NB4 (cell line): ENCODE measurements around the gene COL1A1.

Source experiments
- DNase-seq: peaks from one replicate; pipeline ENCODE4 v3.0.0; 2010; ENCODE audit warnings: low read depth
- H3K4me3 ChIP-seq: one replicate; pipeline ENCODE4 v1.5.1; 2011; ENCODE audit warnings: mild to moderate bottlenecking, low read depth, low read length, moderate library complexity
- MYC ChIP-seq: IDR thresholded peaks from 2 replicates; pipeline ENCODE4 v1.6.1; 2011; ENCODE audit warnings: low read depth, low read length
- POLR2A ChIP-seq: IDR thresholded peaks from 2 replicates; pipeline ENCODE4 v1.6.1; 2011; ENCODE audit warnings: mild to moderate bottlenecking; ENCODE audit not compliant: insufficient read length; ENCODE audit errors: extremely low read depth
- TF ChIP-seq, protein P1 (sequence below): IDR thresholded peaks from 2 replicates; pipeline ENCODE4 v1.6.1; 2011; ENCODE audit warnings: low read depth, low read length
- TF ChIP-seq, protein P2 (sequence below): IDR thresholded peaks from one replicate; pipeline ENCODE4 v1.5.1; 2012; ENCODE audit warnings: low read depth, low read length

COL1A1 gene

DNA sequence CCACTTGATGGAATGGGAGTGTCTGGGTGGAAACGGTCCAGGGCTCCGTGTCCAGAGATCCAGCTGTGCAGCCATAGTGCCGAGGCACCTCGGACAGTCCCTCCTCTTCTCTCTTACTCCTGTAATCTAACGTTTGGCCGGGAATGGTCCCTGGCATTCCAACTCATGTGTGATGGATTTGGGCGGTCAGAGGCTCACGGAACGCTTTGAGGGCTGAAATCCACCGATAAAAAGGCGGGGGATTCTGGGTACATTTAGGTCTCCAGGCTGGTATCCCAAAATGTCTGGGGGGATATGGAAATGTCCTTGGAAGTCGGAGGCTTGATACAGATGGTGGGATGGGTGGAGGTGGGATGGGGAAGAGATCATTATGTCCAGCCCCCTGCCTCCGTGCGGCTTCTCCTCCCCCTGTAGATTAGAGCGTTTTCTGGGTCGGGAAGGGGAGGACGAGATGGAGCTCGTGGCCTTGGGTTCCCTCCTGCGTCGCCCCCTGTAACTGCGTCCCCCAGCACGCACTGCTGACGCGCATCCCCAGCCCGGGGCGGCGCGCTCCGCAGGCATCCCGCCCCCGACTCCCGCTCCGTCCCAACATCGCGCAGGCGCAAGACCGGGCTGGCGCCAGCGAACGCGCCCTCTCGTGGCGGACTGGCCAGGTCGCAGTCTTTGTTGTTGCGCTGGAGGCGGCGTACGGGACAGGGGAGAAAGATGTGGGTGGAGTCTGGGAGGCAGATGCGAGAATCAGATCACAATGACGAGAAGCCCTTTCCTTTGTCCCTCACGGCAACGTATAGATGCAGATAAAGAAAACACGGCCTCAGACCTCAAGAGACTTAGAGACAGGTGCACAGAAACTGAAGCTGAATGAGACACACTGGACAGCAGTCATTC lies 40.2 kb downstream of the COL1A1 start:
- no peak for TF ChIP-seq MYC
- no peak for TF ChIP-seq POLR2A
- TF ChIP-seq, protein P1, sequence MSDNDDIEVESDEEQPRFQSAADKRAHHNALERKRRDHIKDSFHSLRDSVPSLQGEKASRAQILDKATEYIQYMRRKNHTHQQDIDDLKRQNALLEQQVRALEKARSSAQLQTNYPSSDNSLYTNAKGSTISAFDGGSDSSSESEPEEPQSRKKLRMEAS, result peak; percentile 56; the same call in 1 of the 2 replicates
- TF ChIP-seq, protein P2, sequence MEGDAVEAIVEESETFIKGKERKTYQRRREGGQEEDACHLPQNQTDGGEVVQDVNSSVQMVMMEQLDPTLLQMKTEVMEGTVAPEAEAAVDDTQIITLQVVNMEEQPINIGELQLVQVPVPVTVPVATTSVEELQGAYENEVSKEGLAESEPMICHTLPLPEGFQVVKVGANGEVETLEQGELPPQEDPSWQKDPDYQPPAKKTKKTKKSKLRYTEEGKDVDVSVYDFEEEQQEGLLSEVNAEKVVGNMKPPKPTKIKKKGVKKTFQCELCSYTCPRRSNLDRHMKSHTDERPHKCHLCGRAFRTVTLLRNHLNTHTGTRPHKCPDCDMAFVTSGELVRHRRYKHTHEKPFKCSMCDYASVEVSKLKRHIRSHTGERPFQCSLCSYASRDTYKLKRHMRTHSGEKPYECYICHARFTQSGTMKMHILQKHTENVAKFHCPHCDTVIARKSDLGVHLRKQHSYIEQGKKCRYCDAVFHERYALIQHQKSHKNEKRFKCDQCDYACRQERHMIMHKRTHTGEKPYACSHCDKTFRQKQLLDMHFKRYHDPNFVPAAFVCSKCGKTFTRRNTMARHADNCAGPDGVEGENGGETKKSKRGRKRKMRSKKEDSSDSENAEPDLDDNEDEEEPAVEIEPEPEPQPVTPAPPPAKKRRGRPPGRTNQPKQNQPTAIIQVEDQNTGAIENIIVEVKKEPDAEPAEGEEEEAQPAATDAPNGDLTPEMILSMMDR, result peak; percentile 54
- peak; percentile 89 for DNase-seq
- no peak overlapping the region for H3K4me3 ChIP-seq

DNA sequence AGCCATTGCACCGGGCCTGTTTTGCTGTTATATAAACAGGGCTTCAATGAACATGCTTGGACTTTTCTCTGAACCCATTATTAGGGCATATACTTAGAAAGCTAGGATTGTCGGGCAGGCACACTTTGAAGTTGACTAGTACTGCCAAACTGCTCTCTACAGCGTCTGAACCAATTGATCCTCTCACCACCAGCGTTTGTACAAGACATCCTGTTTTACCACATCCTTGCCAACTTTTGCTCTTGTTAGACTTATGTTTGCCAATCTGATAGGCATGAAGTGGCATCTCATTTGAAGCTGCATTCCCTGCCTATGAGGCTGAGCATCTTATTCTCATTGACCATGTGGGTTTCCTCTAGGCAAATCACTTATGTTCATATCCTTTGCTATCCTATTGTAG lies 43.5 kb downstream of the COL1A1 start:
- DNase-seq, result no peak
- no peak for TF ChIP-seq MYC
- TF ChIP-seq, protein P1, result no peak
- no peak for TF ChIP-seq POLR2A
- TF ChIP-seq, protein P2, result no peak
- no peak overlapping the region for H3K4me3 ChIP-seq

DNA sequence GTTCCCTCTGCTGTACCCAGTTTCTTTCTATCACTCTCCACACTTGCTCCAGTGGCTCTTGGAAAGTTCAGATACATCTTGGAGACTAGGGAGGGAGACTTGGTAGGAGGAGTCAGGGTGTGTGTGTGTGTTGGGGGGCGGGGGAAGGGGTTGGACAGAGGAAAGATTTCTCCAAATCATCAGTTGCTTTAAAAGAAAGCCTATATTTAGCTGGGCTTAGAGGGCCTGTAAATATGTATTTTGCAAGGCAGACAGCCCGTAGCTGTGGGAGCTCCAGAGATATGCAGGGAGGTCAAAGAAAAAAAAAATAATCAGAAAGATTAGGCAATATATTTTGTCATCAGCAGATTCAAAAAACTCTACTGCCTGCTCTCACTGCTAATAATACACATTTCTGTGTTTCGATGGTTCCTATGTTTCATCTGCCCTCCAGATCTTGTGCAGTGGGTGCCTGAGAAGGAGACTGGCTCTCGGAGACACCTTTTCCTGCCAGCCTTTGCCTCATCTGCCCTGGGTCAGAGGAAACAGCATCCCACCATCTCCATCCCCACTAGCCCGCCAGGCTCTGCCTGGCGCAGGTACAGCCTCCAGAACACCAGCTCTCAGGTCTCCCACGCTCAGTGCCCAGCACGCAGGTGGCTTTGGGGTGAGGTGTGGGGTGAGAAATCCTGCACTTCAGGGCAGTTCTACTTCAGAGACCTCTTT lies 46.2 kb downstream of the COL1A1 start:
- peak; percentile 42 for DNase-seq
- H3K4me3 ChIP-seq, result no peak overlapping the region
- TF ChIP-seq, protein P1, result no peak
- TF ChIP-seq POLR2A (no peak), MYC (no peak)
- TF ChIP-seq, protein P2, result no peak

DNA sequence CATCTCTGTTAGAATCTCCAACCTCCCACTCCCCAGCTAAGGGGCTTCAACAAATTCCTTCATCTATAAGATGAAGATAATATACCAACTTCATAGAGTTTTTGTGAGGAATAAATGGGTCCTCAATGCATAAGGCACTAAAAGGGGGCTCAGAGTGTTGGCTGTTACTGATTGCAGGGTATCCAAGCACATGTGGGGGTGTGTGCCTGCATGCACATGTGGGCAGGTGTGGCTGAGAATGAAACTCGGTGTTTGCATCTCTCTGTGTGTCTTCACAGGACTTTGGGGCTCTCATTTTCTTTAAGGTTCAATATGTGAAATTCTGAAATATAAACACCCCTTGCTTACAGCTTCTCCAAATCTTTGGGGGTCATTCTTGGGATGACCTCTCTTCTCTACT lies 46.8 kb downstream of the COL1A1 start:
- no peak for TF ChIP-seq MYC
- TF ChIP-seq, protein P2, result no peak
- TF ChIP-seq, protein P1, result no peak
- TF ChIP-seq POLR2A, result no peak
- DNase-seq, result no peak
- no peak overlapping the region for H3K4me3 ChIP-seq

DNA sequence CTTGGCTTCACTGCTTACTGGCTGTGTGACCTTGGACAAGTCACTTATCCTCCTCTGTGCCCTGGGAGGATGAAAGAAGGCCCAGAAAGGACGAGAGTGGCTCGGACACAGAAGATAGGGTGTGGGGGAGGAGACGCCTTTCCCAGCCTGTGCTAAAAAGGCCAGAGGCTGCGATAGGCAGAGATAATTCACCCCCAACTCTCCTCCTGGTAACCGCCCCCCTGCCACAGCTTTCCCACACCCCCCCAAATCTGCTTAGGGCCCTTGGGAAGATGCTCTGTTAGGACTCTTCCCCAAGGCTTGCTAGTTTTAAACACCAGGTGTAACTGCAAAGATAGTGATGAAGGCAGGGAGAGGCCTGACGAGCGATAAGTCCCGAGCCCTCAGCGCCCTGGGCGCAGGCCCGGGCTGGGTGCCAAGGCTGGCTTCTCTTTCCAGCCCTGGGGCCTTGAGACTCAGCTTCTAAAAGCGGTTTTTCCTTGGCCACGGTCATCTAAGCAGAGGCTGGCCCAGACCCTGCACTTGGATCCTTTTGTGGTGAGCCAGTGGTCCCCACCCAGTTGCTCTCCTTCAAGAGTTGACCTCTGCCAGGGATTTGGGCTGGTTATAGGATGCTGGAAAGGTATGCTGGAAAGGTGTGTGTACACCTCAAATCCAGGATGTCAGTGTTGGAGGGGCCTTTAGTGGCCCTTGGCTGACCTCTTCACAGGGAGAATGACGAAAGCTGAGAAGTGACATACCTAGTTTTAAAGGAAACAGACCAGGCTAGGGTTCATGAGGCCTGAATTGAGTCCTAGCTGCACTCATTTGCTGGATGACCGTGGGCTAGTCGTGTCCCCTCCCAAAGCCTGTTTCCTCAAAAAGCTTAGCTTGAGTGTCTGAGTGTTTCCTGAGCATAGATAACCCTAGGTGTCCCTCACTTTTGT lies 47.5 kb downstream of the COL1A1 start:
- TF ChIP-seq POLR2A (no peak), MYC (no peak)
- TF ChIP-seq, protein P1, result no peak
- TF ChIP-seq, protein P2, result no peak
- DNase-seq, result no peak
- H3K4me3 ChIP-seq, result no peak overlapping the region
